HG03460 (cell line): ENCODE results near the gene PHKG1.
"Not testable (repeated sequence)": the region's sequence is repeated elsewhere in the genome, so short reads cannot be mapped to it uniquely, and the experiment has no call there.

Source experiments
- ATAC-seq: cut with Tn5 transposase; IDR thresholded peaks from one replicate; pipeline ENCODE4 v1.9.1; 2021; ENCODE audit not compliant: unreplicated experiment

Gene PHKG1

DNA sequence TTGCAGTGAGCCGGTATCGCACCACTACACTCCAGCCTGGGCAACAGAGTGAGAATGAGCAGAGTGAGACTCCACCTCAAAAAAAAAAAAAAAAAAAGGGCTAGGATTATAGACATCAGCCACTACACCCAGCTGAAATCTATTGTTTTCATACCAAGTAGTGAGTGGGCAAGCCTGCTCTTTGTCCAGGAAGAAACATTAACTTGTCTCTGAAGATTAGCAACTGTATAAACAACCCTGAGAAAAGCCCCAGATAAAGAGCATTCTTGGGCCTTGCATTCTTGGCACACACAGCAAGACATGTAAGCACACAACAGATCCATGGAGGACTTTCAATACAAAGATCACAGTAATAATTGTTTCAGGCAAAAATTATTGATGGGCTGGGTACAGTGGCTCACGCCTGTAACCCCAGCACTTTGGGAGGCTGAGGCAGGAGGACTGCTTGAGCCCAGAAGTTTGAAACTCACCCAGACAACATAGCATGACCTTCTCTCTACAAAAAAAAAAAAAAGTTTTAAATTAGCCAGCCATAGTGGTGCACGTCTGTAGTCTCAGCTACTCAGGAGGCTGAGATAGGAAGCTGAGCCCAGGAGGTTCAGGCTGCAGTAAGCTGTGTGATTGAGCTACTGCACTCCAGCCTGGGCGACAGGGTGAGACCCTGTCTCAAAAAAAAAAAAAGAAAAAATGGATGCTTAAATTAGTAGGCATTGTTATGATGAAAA lies 45.9 kb downstream of the PHKG1 start:
- ATAC-seq = no peak

- ATAC-seq = not testable (repeated sequence)
Measured at GRCh38 chr7:56045758-56046157, 47.0 kb downstream of the PHKG1 start.

DNA sequence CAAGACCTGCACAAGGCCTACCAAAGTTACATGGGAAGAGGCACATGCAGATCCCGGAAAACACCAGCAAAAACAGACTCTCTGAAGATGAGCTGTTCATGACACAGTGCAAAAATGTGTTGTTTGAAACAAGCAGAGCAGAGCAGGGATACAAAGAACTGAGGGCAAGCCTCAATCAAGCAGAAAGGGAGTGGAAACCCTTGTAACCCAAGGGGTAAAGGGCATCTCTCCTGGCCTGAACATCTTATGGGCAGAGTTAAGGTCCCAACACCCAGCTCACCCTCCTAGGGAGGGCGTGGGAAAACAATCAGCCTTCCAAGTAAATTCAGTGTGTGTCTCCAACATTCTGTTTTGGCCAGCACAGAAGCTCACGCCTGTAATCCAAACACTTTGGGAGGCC lies 52.0 kb downstream of the PHKG1 start:
- ATAC-seq = no peak

GRCh38 chr7:56033671-56034432 lies 58.9 kb downstream of the PHKG1 start:
- peak; percentile 96 for ATAC-seq

DNA sequence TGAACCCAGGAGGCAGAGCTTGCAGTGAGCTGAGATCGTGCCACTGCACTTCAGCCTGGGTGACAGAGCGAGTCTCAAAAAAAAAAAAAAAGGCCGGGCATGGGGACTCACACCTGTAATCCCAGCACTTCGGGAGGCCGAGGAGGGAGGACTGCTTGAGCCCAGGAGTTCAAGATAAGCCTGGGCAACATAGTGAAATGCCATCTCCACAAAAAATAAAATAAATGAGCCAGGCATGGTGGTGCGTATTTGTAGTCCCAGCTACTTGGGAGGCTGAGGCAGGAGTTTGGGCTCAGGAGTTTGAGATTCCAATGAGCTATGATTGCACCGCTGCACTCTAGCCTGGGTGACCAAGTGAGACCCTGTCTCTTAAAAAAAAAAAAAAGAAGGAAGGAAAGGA lies 60.2 kb downstream of the PHKG1 start:
- ATAC-seq = not testable (repeated sequence)

DNA sequence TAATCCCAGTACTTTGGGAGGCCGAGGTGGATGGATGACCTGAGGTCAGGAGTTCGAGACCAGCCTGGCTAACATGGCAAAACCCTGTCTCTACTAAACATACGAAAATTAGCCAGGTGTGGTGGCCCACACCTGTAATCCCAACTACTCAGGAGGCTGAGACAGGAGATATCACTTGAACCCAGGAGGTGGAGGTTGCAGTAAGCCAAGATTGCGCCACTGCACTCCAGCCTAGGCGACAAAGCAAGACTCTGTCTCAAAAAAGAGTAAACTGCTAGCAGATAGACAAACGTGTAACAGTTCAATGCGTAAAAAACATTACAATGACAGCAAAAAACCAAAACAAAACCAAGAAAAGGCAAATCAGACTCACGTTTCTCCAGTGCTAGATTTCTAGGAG lies 61.2 kb downstream of the PHKG1 start:
- ATAC-seq = not testable (repeated sequence)

- no peak for ATAC-seq
Measured at GRCh38 chr7:56030340-56030739, 62.4 kb downstream of the PHKG1 start.
